ENCODE measurements around the gene SF3B3.

Gene SF3B3

GRCh38 chr16:70594569-70594968 is 71.0 kb downstream of the SF3B3 start:
- TF ChIP-seq, protein P1, sequence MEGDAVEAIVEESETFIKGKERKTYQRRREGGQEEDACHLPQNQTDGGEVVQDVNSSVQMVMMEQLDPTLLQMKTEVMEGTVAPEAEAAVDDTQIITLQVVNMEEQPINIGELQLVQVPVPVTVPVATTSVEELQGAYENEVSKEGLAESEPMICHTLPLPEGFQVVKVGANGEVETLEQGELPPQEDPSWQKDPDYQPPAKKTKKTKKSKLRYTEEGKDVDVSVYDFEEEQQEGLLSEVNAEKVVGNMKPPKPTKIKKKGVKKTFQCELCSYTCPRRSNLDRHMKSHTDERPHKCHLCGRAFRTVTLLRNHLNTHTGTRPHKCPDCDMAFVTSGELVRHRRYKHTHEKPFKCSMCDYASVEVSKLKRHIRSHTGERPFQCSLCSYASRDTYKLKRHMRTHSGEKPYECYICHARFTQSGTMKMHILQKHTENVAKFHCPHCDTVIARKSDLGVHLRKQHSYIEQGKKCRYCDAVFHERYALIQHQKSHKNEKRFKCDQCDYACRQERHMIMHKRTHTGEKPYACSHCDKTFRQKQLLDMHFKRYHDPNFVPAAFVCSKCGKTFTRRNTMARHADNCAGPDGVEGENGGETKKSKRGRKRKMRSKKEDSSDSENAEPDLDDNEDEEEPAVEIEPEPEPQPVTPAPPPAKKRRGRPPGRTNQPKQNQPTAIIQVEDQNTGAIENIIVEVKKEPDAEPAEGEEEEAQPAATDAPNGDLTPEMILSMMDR (conservative IDR thresholded peaks at IDR 0.05; ENCODE audit: control insufficient read depth, insufficient read depth, low read depth, low read length): no peak
- H3K4me3 ChIP-seq (ENCODE audit: control insufficient read depth, low read depth, low read length): no peak overlapping the region
- no peak for DNase-seq (ENCODE audit: low read depth)

GRCh38 chr16:70597135-70597835 is 73.7 kb downstream of the SF3B3 start:
- H3K4me3 ChIP-seq (ENCODE audit: control insufficient read depth, low read depth, low read length): no peak overlapping the region
- TF ChIP-seq, protein P1 (conservative IDR thresholded peaks at IDR 0.05; ENCODE audit: control insufficient read depth, insufficient read depth, low read depth, low read length): no peak
- DNase-seq (ENCODE audit: low read depth): no peak

DNA sequence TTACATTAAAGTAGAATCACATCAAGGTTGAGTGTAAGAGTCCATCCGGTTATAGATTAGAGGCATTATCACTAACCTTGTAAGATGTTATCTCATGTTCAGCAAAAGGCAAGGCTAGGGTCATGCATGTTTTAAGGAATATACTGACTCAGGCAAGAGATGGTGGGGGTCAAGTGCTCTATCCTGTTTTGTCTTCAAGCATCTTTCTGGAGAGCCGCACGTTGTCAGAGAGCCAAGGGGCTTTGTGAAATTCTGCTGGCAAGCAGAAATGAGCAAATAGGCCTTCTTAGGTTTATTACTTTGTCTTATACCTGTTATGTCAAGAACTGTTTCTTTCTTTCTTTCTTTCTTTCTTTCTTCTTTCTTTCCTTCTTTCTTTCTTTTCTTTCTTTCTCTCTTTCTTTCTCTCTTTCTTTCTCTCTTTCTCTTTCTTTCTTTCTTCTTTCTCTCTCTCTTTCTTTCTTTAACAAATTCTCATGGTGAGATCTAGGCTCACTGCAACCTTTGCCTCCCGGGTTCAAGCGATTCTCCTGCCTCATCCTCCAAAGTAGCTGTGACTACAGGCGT is 75.4 kb downstream of the SF3B3 start:
- H3K4me3 ChIP-seq (ENCODE audit: control insufficient read depth, low read depth, low read length): no peak overlapping the region
- TF ChIP-seq, protein P1 (conservative IDR thresholded peaks at IDR 0.05; ENCODE audit: control insufficient read depth, insufficient read depth, low read depth, low read length): no peak
- DNase-seq (ENCODE audit: low read depth): no peak

- DNase-seq (ENCODE audit: low read depth): no peak
- H3K4me3 ChIP-seq (ENCODE audit: control insufficient read depth, low read depth, low read length): no peak overlapping the region
- TF ChIP-seq, protein P1 (conservative IDR thresholded peaks at IDR 0.05; ENCODE audit: control insufficient read depth, insufficient read depth, low read depth, low read length): no peak
Measured at GRCh38 chr16:70600730-70601129, 77.1 kb downstream of the SF3B3 start.

DNA sequence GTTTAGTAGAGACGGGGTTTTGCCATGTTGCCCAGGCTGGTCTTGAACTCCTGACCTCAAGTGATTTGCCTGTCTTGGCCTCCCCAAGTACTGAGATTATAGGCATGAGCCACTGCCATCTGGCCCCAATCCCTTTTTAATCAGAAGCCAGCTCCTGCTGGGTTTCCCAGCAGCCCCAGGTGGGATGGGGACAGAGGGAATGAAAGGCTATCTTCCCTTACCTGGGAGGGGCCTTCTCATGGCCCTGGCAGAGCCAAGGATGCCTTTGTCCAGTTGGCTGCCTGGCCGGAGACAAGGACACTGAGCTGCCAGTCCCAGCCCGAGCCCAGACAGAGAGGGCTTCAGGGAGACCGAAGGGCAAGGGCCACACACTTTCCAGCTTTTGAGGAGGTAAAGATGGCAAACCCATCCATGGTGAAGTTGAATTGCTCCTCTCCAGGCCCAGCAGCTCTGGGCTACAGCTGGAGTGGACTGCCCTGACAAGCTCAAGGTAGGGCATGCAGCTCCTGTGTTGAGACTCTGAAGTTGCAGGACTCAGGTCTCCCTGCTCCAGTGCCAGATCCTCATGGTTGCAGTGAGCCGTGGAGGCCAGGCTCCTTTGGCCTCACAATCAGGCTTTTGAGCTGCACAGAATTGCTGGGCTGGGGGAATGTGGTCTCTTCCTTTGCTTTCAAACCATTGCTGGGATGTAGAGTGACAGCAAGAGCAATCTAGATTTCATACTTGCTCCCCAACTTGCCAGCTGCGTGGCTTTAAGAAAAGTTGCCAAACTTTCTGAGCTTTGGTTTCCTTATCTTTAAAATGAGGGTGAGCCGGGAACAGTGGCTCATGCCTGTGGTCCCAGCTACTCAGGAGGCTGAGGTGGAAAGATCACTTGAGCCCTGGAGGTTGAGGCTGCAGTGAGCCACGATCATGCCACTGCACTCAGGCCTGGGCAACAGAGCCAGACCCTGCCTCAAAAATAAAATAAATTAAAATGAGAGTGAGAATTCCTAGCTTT is 78.3 kb downstream of the SF3B3 start:
- DNase-seq (ENCODE audit: low read depth): no peak

DNA sequence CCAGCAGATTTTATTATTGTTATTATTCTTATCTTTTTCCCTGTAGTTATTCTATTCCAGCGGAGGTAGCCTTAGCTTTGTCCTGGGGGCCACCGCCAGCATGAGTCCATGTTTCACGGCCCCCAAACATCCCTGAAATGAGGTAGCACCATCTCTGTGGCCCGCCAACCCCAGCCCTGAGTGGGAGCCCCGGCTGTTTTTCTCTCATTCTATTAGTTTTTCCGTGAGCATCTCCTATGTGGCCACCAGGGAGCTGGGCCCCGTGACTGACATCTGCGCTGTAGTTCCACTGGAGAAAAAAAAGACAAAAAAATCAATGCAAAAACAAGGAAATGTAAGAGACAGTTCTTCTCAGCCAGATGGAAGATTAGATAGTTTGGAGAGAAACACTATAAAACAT is 79.2 kb downstream of the SF3B3 start:
- no peak for DNase-seq (ENCODE audit: low read depth)
- TF ChIP-seq, protein P1 (conservative IDR thresholded peaks at IDR 0.05; ENCODE audit: control insufficient read depth, insufficient read depth, low read depth, low read length): no peak
- no peak overlapping the region for H3K4me3 ChIP-seq (ENCODE audit: control insufficient read depth, low read depth, low read length)

More for the DNA sequence above, 78.3 kb downstream of the SF3B3 start:
- TF ChIP-seq, protein P1 (conservative IDR thresholded peaks at IDR 0.05; ENCODE audit: control insufficient read depth, insufficient read depth, low read depth, low read length): no peak
- no peak overlapping the region for H3K4me3 ChIP-seq (ENCODE audit: control insufficient read depth, low read depth, low read length)
